ENCODE results near the gene WFDC6.

The WFDC6 gene

DNA sequence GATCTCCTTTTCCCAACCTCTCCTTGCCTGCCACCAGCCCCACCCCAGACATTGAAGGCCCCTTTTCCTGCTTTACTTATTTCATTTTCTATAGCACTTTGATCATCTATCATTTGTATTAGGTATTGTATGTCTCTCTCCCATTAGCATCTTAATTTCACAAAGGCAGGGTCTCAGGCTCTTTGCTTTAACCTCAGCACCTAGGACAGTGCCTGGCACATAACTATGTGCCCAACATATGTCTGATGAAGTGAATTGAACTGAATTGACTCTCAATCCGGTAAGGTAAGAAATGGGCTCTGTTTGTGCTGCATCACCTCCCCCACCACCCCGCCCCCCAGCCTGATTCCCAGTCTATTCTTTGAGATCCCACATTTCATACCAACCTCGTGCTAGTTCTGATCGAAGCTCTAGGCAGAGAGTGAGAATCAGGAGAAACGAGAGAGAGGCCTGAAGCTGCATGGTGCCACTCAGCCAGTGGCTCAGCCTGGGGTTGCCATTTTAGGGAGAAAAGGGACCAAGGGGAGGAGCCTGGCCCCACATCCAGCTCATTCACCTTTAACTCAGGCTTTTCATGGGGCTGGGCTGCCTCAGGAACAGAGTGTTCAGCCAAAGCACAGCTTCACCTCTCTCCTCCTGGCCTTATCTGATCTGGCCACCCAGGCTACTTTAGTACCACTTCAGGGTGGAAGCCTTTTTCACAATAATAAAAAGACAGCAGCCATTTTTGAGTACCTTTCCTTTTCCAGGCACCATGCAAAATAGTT lies 24.0 kb downstream of the WFDC6 start, which contains the start of gene SPINT3:
SPINT3 (minus strand) TSS at position 476 of the 767 bp plus-strand sequence; CDS start at position 462, 14 bp downstream.
- no peak for DNase-seq

DNA sequence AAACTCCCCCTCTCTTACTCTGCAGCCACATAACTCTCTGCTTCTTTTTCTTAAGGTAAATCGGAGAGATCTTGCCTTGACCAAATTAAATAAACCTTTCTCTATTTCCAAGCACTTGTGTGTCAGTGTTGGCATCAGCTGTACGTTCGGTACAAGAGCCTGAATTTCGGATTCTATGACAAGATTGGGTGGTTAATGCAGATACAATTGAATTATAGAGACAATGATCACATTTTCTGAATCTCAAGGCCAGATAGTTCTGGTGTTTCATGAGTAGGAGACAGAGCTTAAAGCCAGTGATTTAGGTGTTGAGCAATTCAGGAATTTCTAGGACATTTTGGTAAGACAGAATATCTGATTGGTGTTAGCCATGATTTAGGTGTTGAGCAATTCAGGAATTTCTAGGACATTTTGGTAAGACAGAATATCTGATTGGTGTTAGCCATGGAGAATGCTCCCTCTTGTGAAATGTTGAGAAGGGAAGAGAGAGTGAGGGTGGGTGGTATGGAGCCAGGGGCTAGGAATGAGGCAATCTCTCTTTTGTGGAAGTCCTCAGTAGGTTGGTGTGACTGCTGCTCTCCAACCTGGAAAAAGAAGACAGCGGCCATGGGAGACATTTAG lies 28.9 kb downstream of the WFDC6 start:
- DNase-seq = no peak

DNA sequence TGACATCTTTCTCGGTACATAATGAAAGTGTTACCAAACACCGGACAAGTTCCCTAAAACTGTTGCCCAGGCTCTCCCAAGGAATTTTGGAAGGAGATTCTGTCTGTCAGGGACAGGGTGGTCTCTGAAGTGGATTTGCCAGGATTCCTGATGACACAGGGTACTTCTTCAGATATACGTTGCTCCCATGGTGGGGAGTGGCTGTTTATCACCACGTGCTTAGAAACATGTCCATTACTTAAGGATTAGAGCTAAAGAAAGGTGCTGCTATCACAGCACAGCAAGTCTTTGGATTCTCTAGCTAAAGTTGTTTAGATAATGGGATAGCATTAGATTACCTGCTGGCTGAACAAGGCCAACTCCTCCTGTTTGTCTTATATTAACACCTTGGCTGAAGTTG lies 30.2 kb downstream of the WFDC6 start:
- no peak for DNase-seq

DNA sequence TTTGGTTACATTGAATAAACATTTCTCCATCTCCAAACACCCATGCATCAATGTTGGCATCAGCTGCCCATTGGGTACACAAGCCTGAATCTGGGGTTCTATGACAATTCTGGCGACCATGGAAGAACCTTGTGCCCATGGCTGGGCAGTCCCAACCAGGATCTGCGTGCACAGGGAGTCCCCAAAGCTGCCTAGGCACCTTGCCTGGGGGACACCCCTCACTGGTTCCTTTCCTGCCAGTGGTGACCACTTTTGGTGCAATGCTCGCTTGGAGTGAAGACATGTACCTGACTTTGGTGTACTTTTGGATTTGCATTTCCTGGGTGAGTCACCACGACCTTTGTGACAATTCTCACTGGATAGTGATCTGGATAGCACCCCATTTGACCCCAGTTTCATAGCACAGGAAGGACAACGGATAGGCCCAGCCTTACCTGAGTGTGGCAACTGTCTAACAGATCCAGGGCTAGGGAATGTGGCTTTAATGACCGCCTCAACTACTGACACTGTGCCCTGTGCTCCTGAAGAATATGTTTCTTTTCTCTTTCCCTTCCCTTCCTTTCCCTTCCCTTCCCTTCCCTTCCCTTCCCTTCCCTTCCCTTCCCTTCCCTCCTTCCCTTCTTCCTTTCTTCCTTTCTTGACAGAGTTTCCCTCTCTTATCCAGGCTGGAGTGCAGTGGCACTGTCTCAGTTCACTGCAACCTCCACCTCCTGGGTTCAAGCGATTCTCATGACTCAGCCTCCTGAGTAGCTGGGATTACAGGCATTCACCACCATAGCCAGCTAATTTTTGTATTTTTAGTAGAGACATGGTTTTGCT lies 31.0 kb downstream of the WFDC6 start:
- no peak for DNase-seq

DNA sequence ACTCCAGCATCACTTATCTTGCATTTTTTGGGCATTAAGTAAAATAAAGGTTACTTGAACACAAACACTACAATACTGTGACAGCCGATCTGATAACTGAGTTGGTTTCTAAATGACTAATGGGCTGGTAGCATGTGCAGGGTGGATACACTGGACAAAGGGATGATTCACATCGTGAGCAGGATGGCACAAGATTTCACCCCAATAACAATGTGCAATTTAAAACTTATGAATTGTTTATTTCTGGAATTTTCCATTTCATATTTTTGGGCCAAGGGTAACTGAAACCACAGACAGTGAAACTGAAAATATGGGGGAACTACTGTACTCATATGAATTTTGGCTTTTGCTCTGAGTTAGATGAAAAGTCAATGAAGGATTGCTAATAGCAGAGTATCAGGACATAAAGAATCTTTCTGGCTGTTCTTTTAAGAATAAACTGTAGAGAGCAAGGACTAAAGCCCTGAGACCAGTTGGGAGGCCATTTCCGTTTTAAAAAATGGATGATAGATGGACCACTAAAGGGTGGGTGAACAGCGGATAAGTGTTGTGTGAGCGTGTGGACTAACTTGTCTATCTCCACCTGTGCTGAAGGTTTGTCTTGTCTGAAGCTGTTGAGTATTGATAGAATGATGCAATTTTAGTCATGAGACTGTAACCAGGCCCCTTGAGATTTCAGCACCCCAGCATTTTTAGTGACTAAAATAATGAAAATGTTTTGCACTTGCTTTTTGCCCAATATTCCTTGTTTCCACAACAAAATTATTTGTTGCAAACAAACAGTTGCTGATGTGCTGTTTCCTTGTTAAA lies 32.1 kb downstream of the WFDC6 start:
- no peak for DNase-seq

DNA sequence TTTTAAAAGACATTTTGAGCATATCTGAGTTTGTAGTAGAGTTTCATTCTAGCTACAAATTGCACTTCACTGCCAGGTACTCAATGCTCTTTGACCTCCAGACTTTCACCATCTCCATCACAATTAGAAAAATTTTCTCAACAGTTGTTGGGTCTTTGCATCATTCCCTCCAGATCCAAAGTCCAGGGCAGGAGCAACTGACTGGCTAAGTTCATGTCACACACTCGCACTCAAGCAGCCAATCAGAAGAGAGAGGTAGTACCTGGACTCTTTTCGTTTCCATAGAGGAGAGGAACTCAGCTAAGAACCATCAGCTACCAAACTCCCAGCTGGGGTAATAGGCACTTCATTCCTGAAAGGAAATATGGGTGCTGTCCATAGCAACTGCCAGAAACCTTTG lies 32.9 kb downstream of the WFDC6 start:
- DNase-seq = no peak

DNA sequence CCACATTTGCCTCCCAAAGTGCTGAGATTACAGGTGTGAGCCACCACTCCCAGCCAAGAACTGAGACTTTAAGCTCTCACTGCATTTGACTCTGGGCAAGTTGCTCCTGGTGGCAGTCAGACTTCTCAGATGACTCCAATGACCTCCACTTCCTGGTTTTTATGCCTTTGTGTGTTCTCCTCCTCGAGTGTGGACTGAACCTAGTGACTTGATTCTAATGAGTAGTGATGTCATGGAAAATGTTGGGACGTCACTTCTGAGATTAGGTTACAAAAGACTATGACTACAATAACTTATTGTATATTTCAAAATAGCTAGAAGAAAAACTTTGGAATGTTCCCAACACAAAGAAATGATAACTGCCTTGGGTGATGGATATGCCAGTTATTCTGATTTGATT lies 35.9 kb downstream of the WFDC6 start:
- no peak for DNase-seq

DNA sequence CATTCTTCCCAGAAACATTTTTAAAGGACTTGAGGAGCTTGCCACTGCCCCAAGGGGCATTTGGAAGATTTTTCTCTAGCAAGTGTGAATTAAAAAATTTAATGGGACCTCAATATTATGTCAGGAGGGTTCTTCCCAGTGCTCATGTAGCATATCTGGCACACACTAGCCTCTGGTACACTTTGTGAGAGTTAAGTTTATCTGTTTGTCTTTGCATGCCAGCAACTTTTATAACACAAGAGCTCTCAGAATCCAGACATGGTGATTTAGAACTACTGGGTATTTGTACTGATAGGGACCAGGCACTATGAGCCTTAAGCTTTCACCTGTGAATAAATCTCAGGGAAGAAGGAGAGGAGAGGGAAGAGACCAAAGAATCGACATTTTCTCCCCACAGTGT lies 36.7 kb downstream of the WFDC6 start:
- DNase-seq = no peak

DNA sequence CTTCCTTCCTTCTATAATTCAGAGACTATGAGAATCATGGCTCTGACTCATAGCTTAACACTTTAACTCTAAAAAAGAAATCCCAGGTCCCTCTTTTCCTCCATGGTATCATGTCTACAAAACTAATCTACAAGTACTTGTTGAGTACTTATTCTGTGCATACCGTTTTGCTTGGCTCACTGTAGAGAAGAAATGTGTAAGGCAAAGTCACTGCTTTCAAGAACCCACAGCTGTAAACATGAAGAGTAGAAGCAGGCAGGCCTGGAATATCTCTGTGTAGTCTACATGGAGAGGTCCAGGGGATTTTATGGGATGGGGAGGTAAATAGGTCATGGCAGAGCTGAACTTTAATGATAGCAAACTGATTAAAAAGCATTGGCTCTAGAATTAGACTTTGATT lies 37.7 kb downstream of the WFDC6 start:
- DNase-seq = no peak

DNA sequence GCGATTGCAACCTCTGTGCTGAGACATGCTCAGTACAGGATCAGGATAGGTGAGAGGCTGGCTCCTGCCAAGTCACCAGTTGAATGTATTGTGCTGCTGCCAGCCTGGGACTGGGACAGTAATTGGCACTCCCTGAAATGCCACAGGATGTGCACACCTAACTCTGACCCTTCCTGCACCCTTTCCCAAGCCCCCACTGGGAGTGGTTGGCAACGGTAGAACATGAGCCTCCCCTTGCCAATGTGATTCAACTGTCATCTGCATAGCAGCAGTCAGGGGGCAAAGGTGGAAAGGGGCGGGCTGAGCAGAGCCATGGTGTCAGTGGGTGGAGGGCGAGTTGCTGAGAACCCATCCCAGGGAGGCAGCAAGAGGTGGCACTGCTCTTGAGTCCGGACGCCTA lies 39.3 kb downstream of the WFDC6 start:
- no peak for DNase-seq

DNA sequence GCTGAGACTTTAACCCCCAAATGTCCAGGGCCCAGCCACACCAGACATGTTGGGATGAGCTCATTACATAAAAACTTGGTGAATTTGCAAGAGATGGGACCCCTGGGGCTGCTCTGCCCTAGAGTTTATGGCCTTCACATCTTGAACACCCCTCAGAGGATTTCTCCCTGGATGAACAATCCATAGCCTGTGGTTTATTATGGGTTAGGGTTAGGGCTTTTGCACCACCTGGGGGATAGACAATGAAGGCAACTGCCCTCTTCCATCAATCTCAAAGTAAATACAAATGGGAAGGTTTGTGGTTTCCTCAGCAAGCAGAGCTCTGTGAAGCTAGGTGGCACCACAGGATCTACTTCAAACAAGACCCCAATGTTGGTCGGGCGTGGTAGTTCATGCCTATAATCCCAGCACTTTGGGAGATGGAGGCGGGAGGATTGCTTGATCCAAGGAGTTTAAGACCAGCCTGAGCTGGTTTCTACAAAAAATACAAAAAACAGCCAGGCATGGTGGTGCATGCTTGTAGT lies 41.2 kb downstream of the WFDC6 start:
- DNase-seq = no peak

DNA sequence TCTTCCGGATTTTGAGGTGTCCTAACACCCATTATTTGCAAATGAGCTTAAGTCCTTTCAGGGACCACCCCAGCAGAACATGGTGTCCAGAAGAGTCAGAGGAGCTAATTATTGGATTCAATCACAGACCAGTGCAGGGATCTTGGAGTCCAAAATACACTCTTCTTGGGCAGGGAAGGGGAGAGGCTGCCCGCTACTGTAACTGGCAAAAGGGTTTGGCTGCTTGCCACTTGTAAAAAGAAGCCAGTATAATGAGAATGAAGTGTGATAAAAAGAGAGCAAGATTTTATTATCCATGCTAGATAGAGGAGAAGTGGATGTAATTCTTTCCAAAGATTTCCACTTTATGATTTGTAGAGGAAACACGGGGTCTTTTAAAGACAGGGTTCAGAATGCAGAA lies 43.1 kb downstream of the WFDC6 start:
- no peak for DNase-seq

DNA sequence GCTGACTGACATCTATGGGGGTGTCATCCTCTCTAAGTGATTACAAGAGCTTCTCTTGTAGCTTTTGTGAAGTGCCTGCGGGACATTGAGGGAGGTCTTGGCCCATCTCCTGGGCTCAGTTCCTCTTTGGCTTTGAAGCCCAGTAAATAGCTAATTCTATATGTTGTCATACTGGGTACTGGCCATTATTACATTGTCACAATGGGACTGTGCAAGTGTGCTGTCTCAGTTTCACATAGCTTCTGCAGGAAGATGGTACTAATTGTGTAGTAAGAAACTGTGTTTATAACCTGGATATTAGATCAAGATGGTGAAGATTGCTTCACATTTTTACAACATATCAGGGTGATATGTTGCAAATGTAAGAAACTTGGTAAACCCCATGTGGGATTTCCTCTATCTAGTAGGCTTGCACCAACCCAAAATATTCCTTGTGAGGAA lies 43.8 kb downstream of the WFDC6 start:
- DNase-seq = no peak

DNA sequence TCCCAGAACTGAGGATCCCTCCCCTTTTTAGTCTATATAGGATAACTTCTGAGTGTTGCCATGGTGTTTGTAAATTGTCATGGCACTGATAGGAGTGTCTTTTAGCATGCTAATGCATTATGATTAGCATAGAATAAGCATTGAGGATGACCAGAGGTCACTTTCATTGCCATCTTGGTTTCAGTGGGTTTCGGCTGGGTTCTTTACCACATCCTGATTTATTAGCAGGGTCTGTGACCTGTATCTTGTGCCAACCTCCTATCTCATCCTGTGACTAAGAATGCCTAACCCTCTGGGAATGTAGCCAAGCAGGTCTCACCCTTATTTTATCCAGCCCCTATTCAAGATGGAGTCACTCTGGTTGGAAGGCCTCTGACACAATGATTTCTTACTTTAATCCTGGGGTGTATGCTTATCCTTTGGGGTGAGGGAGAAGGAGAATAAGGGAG lies 50.2 kb downstream of the WFDC6 start:
- no peak for DNase-seq

DNA sequence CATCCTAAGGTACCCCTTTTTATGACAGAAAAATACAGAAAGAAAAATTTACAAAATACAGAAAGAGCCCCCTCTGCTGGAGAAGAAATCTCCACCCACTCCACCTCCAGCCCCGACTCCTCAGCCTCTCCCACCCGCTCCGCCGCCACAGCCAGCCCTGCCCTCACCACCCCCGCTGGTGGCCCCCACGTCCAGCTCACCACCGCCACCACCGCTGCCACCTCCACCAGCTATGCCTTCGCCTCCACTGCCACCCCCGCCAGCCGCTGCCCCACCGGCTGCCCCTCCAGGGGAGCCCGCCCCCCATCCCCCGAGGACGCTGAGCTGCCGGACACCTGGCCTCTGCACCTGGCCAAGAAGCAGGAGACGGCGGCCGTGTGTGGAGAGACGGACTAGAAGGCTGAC lies 52.0 kb downstream of the WFDC6 start:
- DNase-seq = no peak

DNA sequence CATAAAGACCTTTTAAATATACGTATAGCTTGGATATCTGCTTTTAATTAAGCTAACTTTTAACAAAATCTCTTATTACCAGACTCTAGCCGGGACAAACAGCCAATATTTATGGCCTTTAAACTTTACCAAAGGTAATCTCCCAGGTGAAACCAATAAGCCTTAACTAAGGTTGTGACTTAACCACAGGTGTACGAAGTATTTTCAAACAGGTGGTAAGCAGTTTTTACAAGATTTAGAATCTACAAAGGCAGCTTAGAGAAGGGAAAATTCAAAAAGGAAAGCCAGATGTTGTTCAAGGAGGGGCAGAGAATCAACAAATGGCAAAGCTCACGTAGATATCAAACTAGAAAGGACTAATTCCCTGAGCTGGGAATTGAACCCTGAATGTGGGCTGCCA lies 53.9 kb downstream of the WFDC6 start:
- no peak for DNase-seq

DNA sequence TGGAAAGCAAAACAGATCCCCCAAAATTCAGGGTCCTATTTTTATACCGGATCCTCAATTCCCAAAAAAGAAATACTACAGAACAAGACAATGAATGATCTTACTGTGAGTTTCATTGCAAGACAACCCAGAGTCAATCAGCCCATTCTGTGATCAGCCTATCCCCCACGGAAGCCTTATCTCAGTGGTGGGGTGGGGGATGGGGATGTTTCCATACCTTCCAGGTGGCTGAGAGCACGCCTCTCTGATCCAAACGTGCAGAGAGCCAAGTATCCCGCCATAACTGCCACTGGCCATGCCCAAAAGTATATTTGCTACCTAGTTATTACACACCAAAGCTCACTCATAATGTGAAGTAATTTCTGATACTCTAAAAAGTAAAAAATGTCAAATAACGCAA lies 54.6 kb downstream of the WFDC6 start:
- no peak for DNase-seq

Measured in stimulated activated CD8-positive, alpha-beta memory T cell treated with anti-CD3 and anti-CD28 coated beads, Interleukin-4, amount 100 ng/mL, for 48 hours (primary cell).